ENCODE results near the gene DYNC1H1. TPM values are rescaled to one million over a fixed set of nuclear protein-coding genes. Genes with fewer than 3 reads are reported as not detected.

Gene DYNC1H1
- total RNA-seq = 471 and 484 TPM in 2 replicates

GRCh38 chr14:101964297-101965180 lies at the start of gene DYNC1H1:
Gene DYNC1H1 (plus strand): TSS chr14:101964573. CDS start chr14:101964692, 119 bp downstream.

GRCh38 chr14:102086972-102087761 lies 122.8 kb downstream of the DYNC1H1 start, which contains the start of gene HSP90AA1:
Gene HSP90AA1 (minus strand): TSS chr14:102087044. CDS start chr14:102086378, 666 bp downstream.

Small RNA genes within 50 kb of the gene (small RNA-seq; reads per million reads assigned to genes)
- gene AL118558.2 (not detected), gene RN7SL472P (not detected)

Other genes with a start within 250 kb of the DYNC1H1 start
- 84.9 and 100 TPM in 2 replicates for gene PPP2R5C, start 202.9 kb upstream of the DYNC1H1 start, total RNA-seq
- 122 and 159 TPM in 2 replicates for gene HSP90AA1, start 122.5 kb downstream of the DYNC1H1 start, total RNA-seq
- gene WDR20, start 175.3 kb downstream of the DYNC1H1 start, total RNA-seq = 19.1 and 21.9 TPM in 2 replicates